ENCODE data around the gene SFXN5. TPM values are rescaled to one million over a fixed set of nuclear protein-coding genes. Genes with fewer than 3 reads are reported as not detected.

Gene SFXN5
- total and polyA plus RNA-seq, 3 donors from 2014 or later: 24.0 to 32.2 (median 25.4) TPM

- H3K4me3 ChIP-seq: no peak overlapping the region
- DNase-seq: no peak
- WGBS, 2 donors: 90 to 93% methylated on average over 13 to 14 of the region's 14 CpGs
These were observed 136.6 kb downstream of the SFXN5 start for GRCh38 chr2:72934683-72935610.

DNA sequence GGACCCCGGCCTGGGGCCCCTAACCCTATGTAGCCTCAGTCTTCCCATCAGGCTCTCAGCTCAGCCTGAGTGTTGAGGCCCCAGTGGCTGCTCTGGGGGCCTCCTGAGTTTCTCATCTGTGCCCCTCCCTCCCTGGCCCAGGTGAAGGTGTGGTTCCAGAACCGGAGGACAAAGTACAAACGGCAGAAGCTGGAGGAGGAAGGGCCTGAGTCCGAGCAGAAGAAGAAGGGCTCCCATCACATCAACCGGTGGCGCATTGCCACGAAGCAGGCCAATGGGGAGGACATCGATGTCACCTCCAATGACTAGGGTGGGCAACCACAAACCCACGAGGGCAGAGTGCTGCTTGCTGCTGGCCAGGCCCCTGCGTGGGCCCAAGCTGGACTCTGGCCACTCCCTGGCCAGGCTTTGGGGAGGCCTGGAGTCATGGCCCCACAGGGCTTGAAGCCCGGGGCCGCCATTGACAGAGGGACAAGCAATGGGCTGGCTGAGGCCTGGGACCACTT, 137.8 kb downstream of the SFXN5 start:
- Histone ChIP-seq H3K9me3 (no peaks in the 10 kb centered on the region), H3K36me3 (ENCODE audit: low read depth, missing control alignments) (no peaks in the 10 kb centered on the region), H3K4me1 (no peaks in the 10 kb centered on the region), H3K27ac (no peak overlapping the region), H3K27me3 (no peaks in the 10 kb centered on the region), H3K4me3 (no peak overlapping the region)
- intact Hi-C loops (cut with DNase I; ENCODE audit: low total_unique reads): no loop called here
- TF ChIP-seq POLR2A (IDR thresholded peaks at IDR 0.05): no peak
- TF ChIP-seq, protein P1, sequence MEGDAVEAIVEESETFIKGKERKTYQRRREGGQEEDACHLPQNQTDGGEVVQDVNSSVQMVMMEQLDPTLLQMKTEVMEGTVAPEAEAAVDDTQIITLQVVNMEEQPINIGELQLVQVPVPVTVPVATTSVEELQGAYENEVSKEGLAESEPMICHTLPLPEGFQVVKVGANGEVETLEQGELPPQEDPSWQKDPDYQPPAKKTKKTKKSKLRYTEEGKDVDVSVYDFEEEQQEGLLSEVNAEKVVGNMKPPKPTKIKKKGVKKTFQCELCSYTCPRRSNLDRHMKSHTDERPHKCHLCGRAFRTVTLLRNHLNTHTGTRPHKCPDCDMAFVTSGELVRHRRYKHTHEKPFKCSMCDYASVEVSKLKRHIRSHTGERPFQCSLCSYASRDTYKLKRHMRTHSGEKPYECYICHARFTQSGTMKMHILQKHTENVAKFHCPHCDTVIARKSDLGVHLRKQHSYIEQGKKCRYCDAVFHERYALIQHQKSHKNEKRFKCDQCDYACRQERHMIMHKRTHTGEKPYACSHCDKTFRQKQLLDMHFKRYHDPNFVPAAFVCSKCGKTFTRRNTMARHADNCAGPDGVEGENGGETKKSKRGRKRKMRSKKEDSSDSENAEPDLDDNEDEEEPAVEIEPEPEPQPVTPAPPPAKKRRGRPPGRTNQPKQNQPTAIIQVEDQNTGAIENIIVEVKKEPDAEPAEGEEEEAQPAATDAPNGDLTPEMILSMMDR (IDR thresholded peaks at IDR 0.05): no peak
- no peak for DNase-seq
- WGBS, 2 donors: 95 to 96% methylated on average over 5 to 12 of the region's 12 CpGs

More at GRCh38 chr2:72934683-72935610, 136.6 kb downstream of the SFXN5 start:
- Histone ChIP-seq H3K27me3 (no peaks in the 10 kb centered on the region), H3K27ac (no peak overlapping the region), H3K4me1 (no peaks in the 10 kb centered on the region), H3K9me3 (no peaks in the 10 kb centered on the region), H3K36me3 (ENCODE audit: low read depth, missing control alignments) (no peaks in the 10 kb centered on the region)
- no peak for TF ChIP-seq POLR2A (IDR thresholded peaks at IDR 0.05)
- TF ChIP-seq, protein P1 (IDR thresholded peaks at IDR 0.05): no peak
- intact Hi-C loops (cut with DNase I; ENCODE audit: low total_unique reads): no loop called here

DNA sequence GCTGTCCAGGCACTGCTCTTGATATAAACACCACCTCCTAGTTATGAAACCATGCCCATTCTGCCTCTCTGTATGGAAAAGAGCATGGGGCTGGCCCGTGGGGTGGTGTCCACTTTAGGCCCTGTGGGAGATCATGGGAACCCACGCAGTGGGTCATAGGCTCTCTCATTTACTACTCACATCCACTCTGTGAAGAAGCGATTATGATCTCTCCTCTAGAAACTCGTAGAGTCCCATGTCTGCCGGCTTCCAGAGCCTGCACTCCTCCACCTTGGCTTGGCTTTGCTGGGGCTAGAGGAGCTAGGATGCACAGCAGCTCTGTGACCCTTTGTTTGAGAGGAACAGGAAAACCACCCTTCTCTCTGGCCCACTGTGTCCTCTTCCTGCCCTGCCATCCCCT, 138.3 kb downstream of the SFXN5 start:
- no peaks in the 10 kb centered on the region for H3K36me3 ChIP-seq (ENCODE audit: low read depth, missing control alignments)
- no peaks in the 10 kb centered on the region for H3K4me1 ChIP-seq
- TF ChIP-seq, protein P1 (IDR thresholded peaks at IDR 0.05): no peak
- no peak for TF ChIP-seq POLR2A (IDR thresholded peaks at IDR 0.05)
- no peak for DNase-seq
- no peak overlapping the region for H3K4me3 ChIP-seq
- H3K27ac ChIP-seq: no peak overlapping the region
- 85 to 93% methylated on average over 5 of the region's 5 CpGs for WGBS, 2 donors
- intact Hi-C loops (cut with DNase I; ENCODE audit: low total_unique reads): no loop called here
- H3K27me3 ChIP-seq: no peaks in the 10 kb centered on the region
- no peaks in the 10 kb centered on the region for H3K9me3 ChIP-seq

DNA sequence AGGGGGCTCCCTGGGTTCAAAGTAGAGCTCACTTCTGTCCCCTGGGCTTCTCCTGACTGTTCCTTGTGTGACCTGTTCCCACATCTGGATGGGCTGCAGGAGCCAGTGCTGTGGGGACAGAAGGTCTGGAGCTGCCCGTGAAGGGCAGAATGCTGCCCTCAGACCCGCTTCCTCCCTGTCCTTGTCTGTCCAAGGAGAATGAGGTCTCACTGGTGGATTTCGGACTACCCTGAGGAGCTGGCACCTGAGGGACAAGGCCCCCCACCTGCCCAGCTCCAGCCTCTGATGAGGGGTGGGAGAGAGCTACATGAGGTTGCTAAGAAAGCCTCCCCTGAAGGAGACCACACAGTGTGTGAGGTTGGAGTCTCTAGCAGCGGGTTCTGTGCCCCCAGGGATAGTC, 138.7 kb downstream of the SFXN5 start:
- no peak for DNase-seq
- no peaks in the 10 kb centered on the region for H3K4me1 ChIP-seq
- H3K9me3 ChIP-seq: no peaks in the 10 kb centered on the region
- intact Hi-C loops (cut with DNase I; ENCODE audit: low total_unique reads): no loop called here
- WGBS, 2 donors: 99% methylated on average over 4 of the region's 4 CpGs; no CpG with 5 or more reads in 1 of the 2 donors
- TF ChIP-seq POLR2A (IDR thresholded peaks at IDR 0.05): no peak
- TF ChIP-seq, protein P1 (IDR thresholded peaks at IDR 0.05): no peak
- H3K36me3 ChIP-seq (ENCODE audit: low read depth, missing control alignments): no peaks in the 10 kb centered on the region
- no peaks in the 10 kb centered on the region for H3K27me3 ChIP-seq
- H3K4me3 ChIP-seq: no peak overlapping the region
- H3K27ac ChIP-seq: no peak overlapping the region

Data from testis (tissue), 3 donors.